Stimulated activated CD4-positive, alpha-beta T cell treated with anti-CD3 and anti-CD28 coated beads, Interleukin-4, amount 100 ng/mL, for 1 hour (primary cell): ENCODE measurements around the gene TUBB2B.
A peak's percentile ranks its signal among the peaks of the same experiment; 100 is the strongest.
"Not testable (repeated sequence)": the region's sequence is repeated elsewhere in the genome, so short reads cannot be mapped to it uniquely, and the experiment has no call there.

Source experiments
- DNase-seq: peaks from one replicate; pipeline ENCODE4 v3.0.0-alpha.2; 2020

Gene TUBB2B

DNA sequence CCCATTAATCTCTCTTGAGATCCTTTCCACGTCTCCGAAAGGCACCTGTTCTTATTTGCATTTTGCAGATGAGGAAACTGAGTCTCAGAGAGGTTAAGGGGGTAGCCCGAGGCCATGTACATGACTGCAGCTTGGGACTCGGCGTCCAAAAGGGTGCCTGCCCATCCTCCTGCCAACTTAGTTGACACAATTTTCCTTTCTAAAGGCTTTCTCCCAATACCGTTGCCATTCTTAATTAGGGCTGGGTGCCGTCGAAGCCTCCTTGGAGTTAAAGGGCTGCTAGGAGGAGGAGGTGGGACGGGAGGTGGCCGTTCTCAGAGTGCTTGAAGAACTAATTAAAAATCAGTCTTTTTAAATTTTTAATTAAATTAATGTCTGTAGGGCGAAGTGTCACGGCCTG is 30.7 kb upstream of the TUBB2B start:
- no peak for DNase-seq

DNA sequence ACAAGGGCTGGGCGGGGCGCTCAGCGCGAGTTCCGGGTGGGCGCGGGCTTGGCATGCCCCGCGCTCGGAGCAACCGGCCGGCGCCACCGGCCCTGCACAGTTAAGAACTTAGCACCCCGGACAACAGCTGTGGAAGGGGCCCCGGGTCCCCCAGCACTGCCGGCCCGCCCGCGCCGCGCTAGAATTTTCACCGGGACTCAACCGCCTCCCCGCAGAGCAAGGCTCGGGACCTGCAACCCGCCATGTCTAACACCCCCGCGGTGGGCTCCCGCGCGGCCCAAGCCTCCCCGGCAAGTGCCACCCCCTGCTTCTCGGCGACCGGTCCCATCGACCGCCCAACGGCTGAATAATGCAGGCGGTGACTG is 26.1 kb upstream of the TUBB2B start:
- no peak for DNase-seq

DNA sequence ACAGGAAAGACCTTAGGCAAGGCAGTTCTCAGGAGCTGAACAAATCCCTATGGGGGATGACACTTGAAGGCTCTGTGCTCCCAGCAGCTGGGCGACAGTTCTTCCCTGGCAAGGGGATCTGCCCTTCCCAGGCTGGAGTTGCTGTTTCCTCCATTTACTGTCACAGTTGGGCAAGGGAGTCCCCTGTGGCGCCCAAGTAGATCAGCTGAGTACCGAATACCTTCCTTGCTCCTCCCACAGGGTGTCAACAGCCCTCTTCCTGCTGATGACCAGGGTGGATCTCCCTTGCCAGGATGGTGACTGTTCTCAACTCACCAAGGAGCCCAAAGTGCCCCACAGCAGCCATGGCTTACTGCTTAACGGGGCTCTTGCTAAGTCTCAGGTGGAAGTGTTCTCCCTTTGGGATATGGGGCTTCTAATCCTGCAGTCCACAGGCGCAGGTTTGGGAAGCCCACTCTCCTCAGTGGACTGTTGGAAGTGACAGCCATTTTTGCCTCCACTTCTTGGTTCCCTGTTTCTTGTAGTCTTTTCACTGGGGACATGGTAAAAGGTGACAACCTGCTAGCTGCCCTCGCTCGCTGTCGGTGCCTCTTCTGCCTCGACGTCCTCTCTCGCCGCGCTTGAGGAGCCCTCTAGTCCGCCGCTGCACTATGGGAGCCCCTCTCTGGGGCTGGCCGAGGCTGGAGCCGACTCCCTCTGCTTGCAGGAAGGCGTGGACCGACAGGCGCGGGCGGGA is 25.6 kb upstream of the TUBB2B start:
- DNase-seq = no peak

DNA sequence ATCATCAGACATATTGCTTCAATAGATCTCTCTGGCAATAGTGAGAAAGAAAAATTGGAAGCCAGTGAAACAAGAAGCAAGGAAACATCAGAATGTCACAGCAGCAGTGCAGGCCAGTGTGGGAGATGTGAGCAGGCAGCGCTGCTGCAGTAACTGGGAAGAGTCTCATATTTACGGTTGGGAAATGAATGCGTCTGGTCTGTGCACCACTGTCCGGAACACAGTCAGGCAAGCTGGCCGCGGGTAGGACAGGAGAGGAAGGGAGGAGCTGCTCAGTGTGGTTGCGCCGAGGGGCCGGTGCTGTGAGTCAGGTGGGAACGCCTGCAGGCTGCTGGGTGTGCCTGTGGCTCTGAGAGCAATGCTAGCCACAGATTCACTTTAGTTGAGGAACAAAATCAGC is 24.9 kb upstream of the TUBB2B start:
- DNase-seq = no peak

DNA sequence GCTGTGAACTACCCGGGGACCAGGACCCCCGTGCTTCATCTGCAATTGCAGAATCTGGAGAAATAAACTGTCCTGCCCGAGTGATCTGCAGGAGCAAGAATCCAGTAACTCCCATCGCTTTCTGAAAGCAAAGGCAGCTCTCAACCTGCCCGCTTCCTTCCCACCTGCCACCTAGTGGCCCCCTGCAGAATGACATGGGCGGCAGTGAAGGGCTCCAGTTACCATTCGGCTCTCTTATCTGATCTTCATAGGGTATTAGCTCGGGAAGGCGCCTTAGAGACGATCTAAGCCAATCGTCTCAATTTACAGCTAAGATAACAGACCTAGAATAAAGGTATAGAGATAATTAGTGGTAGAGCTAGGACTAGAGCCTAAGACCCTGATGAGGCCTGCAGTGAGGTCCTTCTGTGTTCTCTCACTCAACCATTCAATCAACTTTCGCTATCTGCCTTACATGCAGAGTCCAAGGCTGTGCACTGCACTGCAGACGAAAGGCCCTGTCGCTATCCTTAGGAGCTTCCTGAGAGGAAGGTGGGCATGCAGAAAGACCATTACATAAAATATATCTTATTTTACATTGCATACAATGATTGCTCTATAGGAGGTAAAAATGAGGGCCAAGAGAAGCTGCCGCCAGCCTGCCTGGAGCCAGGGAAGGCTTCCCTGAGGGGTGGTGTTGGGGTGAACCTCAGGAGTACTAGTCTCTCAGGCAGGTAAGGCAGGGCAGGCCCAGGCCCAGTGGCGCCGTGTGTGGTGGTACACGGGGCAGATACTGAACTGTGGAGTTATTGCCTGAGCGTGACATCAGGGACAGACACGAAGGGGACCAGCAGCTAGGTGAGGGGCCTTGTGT is 24.2 kb upstream of the TUBB2B start:
- peak; percentile 82 for DNase-seq

DNA sequence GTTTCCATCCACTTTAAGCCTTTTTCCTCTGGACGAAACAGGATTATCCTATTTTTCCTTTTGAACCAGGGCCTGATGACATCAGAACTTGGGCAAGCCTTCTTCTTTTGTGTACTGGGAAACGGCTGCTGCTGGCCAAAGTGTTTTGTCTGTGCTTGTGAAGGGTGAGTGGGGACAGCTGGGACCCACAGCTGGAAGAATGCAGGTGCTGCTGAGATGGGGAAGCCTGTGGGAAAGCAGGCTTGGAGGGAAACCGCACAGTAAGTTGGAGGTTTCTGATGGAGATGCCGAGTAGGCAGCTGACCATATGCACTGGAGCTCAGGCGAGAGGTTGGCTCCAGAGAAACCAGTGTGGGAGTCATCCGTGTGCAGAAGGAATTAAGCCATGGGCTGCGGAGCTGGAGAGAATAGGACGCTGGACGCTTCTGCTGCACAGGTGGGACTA is 22.8 kb upstream of the TUBB2B start:
- DNase-seq = no peak

DNA sequence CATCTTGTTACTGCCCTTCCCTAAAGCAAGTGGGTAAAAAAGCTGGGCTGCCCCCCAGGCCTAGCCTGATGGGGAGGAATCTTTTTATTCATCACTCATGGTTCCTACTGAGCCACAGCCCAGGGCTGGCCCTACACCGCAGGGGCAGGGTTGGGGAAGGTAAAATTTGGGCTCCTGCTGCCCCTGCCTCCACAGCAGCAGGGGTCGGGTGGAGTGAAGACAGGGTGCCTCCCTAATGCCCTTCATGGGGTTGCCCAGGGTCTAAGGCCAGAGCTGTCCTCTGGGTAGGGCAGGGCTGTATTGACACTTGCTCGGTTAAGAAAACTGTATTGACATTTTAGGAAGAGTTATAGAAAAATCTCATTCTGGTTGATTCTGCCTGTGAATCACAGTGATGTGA is 22.4 kb upstream of the TUBB2B start:
- no peak for DNase-seq

DNA sequence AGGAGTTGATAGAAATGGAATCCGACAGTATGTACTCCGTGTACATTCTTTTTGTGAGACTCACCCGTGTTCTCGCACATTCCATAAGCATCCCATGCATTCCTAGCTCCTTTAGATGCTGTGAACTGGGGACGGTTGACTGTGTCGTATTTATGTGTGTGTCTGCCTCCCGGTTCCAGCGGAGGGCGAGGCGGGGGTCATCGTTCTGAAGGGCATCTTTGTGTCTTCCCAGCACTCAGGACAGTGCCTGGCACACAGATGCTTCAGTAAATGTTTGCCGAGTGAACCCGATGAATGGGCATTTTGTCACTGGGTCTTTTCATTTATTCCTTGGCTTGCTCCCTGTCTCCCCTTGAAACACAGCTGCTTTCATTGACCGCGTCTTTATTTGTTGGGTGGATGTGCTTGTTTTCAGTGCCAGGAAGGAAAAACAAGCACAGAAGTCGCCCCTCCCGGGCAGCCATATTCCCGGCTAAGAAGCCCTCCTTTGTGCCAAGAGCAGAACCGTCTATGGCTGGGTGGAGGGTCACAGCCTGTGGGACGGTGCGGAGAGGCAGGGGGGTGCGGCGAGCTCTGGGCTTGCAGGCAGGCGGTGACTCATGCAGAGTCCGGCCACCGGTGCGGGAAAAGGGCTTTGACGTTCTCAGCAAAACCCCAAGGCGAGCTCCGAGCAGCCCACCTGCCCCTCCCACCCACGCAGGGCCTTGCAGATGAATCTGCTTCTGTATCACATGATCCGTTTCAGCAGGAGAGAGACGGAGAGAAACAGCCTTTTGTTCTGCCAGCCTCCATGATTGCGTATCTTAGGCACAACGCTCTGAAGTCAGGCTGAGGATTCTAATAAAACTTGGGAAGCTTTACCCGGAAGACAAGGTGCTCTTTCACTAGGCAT is 20.0 kb upstream of the TUBB2B start:
- no peak for DNase-seq

DNA sequence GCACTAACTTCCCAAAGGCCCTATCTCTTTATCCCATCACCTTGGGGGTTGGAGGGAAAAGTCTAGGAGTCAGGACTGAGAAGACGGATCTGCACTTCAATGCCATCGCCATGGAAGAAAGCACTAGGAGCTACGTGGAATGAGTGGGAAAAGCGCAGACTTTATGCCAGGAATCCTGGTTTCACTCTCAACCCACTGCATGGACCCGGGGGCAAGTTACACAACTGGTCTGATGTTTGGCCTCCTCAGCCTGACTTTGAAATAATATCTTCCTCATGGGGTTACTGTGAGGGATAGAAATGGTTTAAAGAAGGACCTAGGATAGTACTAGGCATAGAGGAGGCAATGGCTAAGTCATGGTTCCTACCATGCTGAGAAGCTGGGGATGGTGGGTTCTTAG is 17.8 kb upstream of the TUBB2B start:
- DNase-seq = no peak

DNA sequence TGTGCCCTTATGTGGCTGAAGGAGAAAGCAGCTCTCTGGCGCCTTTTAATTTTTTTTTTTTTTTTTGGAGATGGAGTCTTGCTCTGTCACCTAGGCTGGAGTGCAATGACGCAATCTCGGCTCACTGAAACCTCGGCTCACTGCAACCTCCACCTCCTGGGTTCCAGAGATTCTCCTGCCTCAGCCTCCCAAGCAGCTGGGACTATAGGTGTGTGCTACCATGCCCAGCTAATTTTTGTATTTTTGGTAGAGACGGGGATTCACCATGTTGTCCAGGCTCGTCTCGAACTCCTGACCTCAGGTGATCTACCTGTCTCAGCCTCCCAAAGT is 17.3 kb upstream of the TUBB2B start:
- not testable (repeated sequence) for DNase-seq

DNA sequence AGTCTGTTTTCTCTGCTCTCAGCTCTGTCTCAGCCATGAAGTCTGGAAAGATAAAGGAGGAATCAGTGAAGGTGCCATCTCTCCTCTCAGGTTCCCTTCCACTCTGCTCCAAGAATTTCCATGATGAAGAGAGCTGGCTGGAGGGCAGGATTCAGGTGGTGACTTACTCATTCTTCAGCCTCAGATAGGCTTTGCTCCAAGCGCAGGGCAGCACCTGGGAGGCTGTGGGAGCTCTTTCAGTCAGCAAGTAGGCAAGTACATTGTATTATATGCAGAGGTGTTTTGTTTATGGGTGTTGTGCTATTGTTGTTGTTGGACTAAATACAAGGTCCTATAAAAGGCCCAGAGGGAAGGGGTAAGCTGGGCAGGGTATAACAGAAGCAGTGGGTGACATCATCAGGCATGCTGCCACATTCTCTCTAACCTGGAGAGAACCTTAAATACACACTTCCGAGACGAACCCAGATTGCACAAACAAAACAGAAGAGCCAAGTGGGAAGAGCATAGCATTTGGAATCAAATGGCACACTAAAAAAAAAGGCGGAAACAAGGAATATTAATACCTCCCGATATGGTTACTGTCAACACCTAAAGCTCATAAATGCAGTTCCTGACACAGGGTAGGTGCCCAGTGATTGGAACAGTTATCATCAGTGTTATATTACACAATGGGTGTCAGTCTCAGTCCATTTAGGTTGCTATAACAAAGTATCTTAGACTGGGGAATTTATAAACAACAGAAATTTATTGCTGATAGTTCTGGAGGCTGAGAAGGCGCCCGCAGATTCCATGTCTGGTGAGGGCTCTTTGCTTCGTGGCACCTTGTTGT is 16.8 kb upstream of the TUBB2B start:
- no peak for DNase-seq

DNA sequence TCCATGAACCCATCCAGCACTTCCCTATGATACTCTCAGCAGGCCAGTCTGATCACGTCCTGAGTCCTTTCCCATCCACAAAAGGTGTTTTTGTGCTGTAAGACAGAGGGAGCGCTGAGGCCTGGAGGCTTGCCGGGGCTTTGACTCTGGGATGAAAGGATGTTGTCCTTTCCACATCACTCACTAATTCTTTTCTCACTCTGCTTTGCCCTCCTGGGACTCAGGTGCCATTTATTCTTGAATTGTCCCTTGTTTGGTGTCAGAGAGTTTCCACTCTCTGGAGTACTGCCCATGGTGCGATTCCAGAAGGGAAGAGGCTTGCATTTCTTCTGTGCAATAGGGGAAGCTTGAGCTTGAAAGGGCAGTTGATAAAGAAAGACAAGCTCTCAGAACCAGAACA is 15.3 kb upstream of the TUBB2B start:
- DNase-seq = no peak

DNA sequence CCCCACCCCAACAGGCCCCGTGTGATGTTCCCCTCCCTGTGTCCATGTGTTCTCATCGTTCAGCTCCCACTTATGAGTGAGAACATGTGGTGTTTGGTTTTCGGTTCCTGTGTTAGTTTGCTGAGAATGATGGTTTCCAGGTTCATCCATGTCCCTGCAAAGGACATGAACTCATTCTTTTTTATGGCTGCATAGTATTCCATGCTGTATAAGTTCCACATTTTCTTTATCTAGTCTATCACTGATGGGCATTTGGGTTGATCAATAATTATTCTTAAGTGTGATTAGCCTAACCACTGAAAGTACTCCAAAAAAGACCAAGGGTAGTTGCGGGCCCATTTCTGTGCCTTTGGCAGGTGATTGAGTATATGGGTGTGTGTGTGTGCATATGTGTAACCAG is 14.3 kb upstream of the TUBB2B start:
- DNase-seq = not testable (repeated sequence)

DNA sequence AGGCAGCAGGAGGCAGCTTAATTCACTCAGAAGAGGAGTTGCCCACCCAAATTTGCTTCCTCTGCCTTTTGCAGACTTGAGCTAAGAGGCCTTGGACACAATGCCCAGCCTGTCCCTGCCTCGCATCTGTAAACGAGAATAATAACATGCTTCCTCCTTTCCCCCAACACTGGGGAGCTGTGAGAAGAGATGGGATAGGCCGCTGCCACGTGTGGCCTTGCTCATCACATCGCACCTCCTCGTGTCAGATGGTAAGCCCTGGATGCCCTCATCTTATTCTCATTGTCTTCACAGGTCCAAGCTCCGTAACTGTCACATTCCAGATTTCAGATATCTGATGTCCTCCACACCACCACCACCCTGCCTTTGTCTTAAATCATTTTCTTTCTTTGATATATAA is 13.1 kb upstream of the TUBB2B start:
- DNase-seq = no peak

DNA sequence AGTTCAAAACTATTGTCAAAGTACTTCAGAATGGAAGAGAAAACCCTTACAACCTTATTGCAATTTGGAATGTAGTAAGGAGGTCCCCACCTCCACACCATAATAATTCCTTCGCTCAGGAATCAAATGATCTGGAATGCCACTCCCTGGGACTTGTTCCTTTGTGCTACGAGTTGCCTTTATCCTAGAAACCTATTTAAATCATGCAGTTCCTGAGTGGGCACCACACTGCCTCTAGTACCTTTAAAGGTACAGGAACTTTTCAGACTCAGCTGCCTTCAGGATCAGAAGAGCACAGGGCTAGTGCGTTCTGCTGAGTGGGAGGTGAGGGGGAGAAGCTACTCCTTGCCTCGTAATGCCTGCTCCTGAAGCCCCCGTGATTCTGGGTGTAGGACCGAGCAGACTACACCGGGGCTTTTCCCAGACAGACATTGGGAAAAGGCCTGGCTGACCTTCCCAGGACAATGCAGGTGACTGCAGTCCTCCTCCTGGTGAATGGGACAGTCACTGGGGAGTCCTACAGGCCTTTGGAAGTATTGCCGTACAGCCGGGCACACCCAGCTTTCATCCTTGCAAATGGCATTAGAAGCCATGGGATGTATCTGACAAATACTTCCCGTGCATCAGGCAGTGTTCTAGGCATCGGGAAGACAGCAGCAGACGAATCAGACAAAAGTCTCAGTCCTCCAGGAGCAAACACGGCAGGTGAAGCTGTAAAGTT is 11.8 kb upstream of the TUBB2B start:
- no peak for DNase-seq

DNA sequence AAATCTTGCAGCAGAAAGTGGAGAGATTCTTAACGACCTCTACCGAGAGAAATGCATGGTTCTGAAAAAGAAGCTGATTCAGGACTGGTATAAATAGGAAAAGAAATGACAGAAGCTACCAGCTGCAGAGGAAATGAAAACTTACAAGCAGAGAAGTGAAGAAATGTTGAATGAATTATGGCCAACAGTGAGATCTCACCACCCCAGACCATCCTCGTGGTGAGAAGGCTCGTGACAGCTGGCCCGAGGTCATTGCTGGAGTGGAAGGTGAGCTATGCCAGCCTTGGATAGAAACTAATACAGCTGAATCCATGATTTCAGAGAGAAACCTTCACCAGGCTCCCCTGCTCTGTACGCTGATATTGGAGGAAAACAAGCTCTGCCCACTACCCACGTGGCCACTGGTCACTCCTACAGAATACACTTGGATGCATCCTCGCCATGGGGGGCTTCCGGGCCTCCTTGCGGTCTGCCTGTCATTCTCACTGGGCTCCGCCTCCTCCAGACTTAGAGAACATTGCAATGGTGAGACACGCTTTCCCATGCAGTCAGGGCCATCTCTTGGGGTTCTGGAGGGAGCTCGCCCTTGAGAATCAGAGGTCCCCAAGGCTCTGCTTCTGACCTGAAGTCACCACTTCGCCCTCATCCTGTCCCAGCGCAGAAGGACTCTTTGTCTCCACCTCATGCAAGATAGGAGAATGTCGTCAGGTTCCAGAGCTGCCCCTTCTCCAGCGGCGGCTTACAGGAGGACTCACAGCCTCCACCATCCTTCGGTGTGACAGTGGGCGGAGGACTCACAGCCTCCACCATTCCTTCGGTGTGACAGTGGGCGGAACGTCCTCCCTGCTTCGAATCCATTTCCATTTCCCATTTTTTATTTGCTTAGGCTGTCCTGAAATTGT is 10.6 kb upstream of the TUBB2B start:
- no peak for DNase-seq

DNA sequence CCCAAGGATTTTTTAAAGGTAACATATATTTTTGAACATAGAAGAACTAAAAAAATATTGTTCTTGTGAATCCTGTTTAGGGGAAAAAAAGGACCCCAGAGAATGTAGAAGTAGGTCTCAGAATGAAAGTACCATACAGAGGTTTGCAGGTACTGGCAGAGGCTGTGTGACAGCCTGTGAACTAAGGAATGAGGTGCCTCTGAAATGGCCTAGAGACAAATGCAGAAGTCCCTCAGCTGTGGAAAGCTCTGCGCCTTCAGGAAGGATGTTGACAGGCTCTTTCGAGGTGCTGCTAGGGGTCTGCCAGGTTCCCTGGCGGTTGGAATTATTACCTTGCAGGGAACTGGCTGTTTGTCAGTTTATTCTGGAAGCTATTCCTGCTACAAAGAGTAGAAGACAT is 8.6 kb upstream of the TUBB2B start:
- no peak for DNase-seq

DNA sequence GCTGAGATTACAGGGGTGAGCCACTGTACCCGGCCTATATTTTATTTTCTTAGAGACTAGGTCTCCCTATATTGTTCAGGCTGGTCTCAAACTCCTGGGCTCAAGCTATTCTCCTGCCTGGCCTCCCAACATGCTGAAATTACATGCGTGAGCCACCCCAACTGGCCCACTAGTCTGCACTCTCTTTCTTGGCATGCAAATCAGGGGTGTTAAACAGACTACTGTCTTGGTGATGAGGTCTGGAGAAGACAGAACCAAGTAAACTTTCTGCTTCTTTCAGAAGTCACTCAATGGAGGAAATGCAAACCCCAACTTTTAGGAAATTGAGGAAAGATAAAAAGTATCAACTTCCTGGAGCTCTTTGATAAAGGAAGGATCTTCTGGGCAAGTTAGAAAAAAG is 8.0 kb upstream of the TUBB2B start:
- DNase-seq = no peak

DNA sequence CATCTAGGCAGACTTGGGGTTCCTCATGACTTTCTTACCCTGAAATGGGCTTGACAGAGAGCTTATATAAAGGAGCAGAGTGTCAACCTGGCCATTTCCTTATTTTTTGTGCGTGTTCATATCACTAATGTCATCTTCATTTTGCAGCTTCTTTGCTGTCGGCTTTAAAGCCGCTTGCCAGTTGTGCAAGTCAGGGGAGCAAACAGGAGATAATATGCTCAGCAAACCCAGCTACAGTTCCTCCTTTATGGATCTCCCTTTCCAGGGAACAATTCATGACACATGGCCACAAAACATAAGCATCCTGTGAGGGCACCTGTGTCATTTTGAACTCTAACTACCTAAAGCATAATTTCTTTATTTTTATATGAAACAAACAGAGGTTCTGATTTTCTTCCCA is 6.5 kb upstream of the TUBB2B start:
- no peak for DNase-seq

DNA sequence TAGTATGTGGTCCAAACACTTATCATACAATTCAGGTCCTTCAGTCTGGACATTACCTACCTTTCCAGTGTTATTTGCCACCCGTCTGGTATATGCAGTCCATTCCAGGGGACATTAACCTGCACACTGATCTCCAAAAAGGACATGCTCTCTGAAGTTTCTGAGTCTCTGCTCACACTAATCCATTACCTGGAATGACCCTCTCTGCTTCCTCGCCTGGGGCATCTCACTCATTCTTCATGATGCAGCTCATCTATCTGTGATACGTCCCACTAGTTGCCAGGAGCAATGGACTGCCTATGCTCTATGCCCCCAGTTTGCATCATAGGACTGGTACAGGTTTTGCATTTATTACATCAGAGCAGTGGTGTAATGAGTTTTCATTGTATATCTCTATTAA is 5.9 kb upstream of the TUBB2B start:
- DNase-seq = no peak
